Liver (tissue), 3 donors: ENCODE data around the gene IL1R2.

ENCODE experiments used
- FOXA1 ChIP-seq: IDR thresholded peaks from 2 replicates; pipeline ENCODE4 v1.6.1; 2016; ENCODE audit warnings: antibody characterized with exemption
- GABPA ChIP-seq, 2 donors: IDR thresholded peaks in 1 of 2; conservative IDR thresholded peaks in 1 of 2; 2 replicates each; pipeline ENCODE4 v1.6.1; 2016; ENCODE audit warnings: antibody characterized with exemption in 2 of 2, mild to moderate bottlenecking in 1 of 2, moderate library complexity in 1 of 2
- HNF4A ChIP-seq, 2 donors: conservative IDR thresholded peaks; 2 replicates each; pipeline ENCODE4 v1.6.1; 2016; ENCODE audit warnings: antibody characterized with exemption in 2 of 2, mild to moderate bottlenecking in 2 of 2
- JUND ChIP-seq, 2 donors: IDR thresholded peaks; 2 replicates each; pipeline ENCODE4 v1.6.1; 2016; ENCODE audit warnings: antibody characterized with exemption in 2 of 2
- RAD21 ChIP-seq, 2 donors: IDR thresholded peaks; 2 replicates each; pipeline ENCODE4 v1.6.1; 2016; ENCODE audit warnings: antibody characterized with exemption in 2 of 2, mild to moderate bottlenecking in 2 of 2
- SP1 ChIP-seq: IDR thresholded peaks from 2 replicates; pipeline ENCODE4 v1.6.1; 2018; ENCODE audit warnings: antibody characterized with exemption, mild to moderate bottlenecking
- TAF1 ChIP-seq: conservative IDR thresholded peaks from 2 replicates; pipeline ENCODE4 v1.6.1; 2016; ENCODE audit warnings: antibody characterized with exemption, mild to moderate bottlenecking
- YY1 ChIP-seq: IDR thresholded peaks from 2 replicates; pipeline ENCODE4 v1.6.1; 2016; ENCODE audit warnings: antibody characterized with exemption, mild to moderate bottlenecking
- TF ChIP-seq, protein P1 (sequence below): fragments of 150-350 bp; IDR thresholded peaks from 2 replicates; pipeline ENCODE4 v1.5.1; 2017; ENCODE audit warnings: improper control_type of control experiment, low read depth, low read length; ENCODE audit not compliant: missing input control
- TF ChIP-seq, protein P2 (sequence below): IDR thresholded peaks from 2 replicates; pipeline ENCODE4 v1.6.1; 2016; ENCODE audit warnings: antibody characterized with exemption
- TF ChIP-seq, protein P3 (sequence below): IDR thresholded peaks from 2 replicates; pipeline ENCODE4 v1.6.1; 2016; ENCODE audit warnings: antibody characterized with exemption, mild to moderate bottlenecking
- TF ChIP-seq, protein P4 (sequence below): IDR thresholded peaks from 2 replicates; pipeline ENCODE4 v1.6.1; 2016; ENCODE audit warnings: antibody characterized with exemption
- TF ChIP-seq, protein P5 (sequence below): IDR thresholded peaks from 2 replicates; pipeline ENCODE4 v1.6.1; 2016; ENCODE audit warnings: antibody characterized with exemption
- donor health status: healthy.
- donor health status: healthy.

DNA sequence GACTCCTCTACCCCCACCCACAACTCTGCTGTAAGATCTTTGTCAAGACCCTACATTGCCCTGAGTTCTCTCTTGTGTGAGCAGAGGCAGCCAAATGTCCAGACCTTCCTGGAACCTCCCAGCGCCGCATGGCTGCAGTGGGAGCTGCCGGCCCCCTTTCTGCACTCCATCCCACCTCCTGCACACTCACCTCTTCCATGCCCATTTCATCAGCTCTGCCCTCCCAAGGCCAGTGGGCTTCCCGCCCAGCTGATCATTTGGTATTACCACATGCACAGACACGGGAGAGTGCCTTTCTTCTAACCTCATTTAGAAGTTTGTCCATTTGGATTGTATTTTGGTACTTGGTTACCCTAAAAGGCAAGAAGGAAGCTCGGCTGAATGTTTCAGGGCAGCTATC is 2.0 kb downstream of the IL1R2 start:
- TF ChIP-seq JUND (IDR thresholded peaks at IDR 0.05) = no peak
- TF ChIP-seq, protein P1, sequence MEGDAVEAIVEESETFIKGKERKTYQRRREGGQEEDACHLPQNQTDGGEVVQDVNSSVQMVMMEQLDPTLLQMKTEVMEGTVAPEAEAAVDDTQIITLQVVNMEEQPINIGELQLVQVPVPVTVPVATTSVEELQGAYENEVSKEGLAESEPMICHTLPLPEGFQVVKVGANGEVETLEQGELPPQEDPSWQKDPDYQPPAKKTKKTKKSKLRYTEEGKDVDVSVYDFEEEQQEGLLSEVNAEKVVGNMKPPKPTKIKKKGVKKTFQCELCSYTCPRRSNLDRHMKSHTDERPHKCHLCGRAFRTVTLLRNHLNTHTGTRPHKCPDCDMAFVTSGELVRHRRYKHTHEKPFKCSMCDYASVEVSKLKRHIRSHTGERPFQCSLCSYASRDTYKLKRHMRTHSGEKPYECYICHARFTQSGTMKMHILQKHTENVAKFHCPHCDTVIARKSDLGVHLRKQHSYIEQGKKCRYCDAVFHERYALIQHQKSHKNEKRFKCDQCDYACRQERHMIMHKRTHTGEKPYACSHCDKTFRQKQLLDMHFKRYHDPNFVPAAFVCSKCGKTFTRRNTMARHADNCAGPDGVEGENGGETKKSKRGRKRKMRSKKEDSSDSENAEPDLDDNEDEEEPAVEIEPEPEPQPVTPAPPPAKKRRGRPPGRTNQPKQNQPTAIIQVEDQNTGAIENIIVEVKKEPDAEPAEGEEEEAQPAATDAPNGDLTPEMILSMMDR = no peak
- no peak for TF ChIP-seq TAF1
- no peak for TF ChIP-seq RAD21 (IDR thresholded peaks at IDR 0.05)
- no peak for TF ChIP-seq FOXA1
- TF ChIP-seq, protein P2, sequence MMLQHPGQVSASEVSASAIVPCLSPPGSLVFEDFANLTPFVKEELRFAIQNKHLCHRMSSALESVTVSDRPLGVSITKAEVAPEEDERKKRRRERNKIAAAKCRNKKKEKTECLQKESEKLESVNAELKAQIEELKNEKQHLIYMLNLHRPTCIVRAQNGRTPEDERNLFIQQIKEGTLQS = no peak
- TF ChIP-seq SP1 = no peak
- TF ChIP-seq, protein P3, sequence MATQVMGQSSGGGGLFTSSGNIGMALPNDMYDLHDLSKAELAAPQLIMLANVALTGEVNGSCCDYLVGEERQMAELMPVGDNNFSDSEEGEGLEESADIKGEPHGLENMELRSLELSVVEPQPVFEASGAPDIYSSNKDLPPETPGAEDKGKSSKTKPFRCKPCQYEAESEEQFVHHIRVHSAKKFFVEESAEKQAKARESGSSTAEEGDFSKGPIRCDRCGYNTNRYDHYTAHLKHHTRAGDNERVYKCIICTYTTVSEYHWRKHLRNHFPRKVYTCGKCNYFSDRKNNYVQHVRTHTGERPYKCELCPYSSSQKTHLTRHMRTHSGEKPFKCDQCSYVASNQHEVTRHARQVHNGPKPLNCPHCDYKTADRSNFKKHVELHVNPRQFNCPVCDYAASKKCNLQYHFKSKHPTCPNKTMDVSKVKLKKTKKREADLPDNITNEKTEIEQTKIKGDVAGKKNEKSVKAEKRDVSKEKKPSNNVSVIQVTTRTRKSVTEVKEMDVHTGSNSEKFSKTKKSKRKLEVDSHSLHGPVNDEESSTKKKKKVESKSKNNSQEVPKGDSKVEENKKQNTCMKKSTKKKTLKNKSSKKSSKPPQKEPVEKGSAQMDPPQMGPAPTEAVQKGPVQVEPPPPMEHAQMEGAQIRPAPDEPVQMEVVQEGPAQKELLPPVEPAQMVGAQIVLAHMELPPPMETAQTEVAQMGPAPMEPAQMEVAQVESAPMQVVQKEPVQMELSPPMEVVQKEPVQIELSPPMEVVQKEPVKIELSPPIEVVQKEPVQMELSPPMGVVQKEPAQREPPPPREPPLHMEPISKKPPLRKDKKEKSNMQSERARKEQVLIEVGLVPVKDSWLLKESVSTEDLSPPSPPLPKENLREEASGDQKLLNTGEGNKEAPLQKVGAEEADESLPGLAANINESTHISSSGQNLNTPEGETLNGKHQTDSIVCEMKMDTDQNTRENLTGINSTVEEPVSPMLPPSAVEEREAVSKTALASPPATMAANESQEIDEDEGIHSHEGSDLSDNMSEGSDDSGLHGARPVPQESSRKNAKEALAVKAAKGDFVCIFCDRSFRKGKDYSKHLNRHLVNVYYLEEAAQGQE = no peak
- TF ChIP-seq, protein P4, sequence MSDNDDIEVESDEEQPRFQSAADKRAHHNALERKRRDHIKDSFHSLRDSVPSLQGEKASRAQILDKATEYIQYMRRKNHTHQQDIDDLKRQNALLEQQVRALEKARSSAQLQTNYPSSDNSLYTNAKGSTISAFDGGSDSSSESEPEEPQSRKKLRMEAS = no peak
- no peak for TF ChIP-seq YY1
- TF ChIP-seq GABPA (IDR thresholded peaks at IDR 0.05 in 1 of 2, conservative IDR thresholded peaks at IDR 0.05 in 1 of 2) = no peak
- TF ChIP-seq HNF4A (conservative IDR thresholded peaks at IDR 0.05) = no peak
- TF ChIP-seq, protein P5, sequence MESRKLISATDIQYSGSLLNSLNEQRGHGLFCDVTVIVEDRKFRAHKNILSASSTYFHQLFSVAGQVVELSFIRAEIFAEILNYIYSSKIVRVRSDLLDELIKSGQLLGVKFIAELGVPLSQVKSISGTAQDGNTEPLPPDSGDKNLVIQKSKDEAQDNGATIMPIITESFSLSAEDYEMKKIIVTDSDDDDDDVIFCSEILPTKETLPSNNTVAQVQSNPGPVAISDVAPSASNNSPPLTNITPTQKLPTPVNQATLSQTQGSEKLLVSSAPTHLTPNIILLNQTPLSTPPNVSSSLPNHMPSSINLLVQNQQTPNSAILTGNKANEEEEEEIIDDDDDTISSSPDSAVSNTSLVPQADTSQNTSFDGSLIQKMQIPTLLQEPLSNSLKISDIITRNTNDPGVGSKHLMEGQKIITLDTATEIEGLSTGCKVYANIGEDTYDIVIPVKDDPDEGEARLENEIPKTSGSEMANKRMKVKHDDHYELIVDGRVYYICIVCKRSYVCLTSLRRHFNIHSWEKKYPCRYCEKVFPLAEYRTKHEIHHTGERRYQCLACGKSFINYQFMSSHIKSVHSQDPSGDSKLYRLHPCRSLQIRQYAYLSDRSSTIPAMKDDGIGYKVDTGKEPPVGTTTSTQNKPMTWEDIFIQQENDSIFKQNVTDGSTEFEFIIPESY = no peak
